Measurements from ENCODE around the gene MREG. TPM values are rescaled to one million over a fixed set of nuclear protein-coding genes. Genes with fewer than 3 reads are reported as not detected.

Gene MREG
- total and polyA plus RNA-seq, 10 of the 15 experiments (the other 5 are each of a cell fraction or from before 2014, with no cell fraction given): 6.9 to 45.0 (median 28.5) TPM

DNA sequence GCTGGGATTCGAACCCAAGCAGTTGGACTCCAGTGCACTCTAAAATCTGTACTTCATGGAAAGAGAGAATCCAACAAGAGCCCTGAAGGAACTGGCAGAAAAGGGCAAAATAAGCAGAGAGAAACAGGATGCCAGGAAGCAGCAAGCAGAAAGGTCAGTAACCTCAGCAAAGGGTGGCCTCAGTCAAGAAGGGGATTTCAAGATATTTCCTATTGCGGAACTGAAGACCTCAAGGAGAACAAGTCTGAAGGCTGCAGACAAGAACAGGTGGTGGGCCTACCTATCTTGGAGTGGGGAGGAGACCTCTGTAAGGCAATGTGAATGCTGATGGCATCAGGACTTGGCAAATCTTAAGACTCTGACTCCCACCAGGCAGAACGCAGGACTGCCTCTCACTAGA, 20.1 kb upstream of the MREG start (continued):
- 0 out of 2 replicates have a peak, but pooled peaks have one; percentile 19 for TF ChIP-seq TCF12 (IDR thresholded peaks at IDR 0.05; ENCODE audit: low read depth, low read length)
- TF ChIP-seq ETV6 (conservative IDR thresholded peaks at IDR 0.05 in 1 of 2, IDR thresholded peaks at IDR 0.05 in 1 of 2; ENCODE audit: borderline replicate concordance in 1 of 2, low read depth in 1 of 2): peak in 1 of 2 experiments; percentile 23; a peak in 1 of 4 replicates
- TF ChIP-seq, protein P1, sequence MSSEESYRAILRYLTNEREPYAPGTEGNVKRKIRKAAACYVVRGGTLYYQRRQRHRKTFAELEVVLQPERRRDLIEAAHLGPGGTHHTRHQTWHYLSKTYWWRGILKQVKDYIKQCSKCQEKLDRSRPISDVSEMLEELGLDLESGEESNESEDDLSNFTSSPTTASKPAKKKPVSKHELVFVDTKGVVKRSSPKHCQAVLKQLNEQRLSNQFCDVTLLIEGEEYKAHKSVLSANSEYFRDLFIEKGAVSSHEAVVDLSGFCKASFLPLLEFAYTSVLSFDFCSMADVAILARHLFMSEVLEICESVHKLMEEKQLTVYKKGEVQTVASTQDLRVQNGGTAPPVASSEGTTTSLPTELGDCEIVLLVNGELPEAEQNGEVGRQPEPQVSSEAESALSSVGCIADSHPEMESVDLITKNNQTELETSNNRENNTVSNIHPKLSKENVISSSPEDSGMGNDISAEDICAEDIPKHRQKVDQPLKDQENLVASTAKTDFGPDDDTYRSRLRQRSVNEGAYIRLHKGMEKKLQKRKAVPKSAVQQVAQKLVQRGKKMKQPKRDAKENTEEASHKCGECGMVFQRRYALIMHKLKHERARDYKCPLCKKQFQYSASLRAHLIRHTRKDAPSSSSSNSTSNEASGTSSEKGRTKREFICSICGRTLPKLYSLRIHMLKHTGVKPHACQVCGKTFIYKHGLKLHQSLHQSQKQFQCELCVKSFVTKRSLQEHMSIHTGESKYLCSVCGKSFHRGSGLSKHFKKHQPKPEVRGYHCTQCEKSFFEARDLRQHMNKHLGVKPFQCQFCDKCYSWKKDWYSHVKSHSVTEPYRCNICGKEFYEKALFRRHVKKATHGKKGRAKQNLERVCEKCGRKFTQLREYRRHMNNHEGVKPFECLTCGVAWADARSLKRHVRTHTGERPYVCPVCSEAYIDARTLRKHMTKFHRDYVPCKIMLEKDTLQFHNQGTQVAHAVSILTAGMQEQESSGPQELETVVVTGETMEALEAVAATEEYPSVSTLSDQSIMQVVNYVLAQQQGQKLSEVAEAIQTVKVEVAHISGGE (CRISPR knock-in tag; IDR thresholded peaks at IDR 0.05): no peak
- no peak for TF ChIP-seq YY1 (IDR thresholded peaks at IDR 0.05; ENCODE audit: low read depth, low read length)
- TF ChIP-seq NR2C2 (IDR thresholded peaks at IDR 0.05; ENCODE audit: borderline replicate concordance, control insufficient read depth, insufficient read length, low read depth): no peak
- TF ChIP-seq, protein P2, sequence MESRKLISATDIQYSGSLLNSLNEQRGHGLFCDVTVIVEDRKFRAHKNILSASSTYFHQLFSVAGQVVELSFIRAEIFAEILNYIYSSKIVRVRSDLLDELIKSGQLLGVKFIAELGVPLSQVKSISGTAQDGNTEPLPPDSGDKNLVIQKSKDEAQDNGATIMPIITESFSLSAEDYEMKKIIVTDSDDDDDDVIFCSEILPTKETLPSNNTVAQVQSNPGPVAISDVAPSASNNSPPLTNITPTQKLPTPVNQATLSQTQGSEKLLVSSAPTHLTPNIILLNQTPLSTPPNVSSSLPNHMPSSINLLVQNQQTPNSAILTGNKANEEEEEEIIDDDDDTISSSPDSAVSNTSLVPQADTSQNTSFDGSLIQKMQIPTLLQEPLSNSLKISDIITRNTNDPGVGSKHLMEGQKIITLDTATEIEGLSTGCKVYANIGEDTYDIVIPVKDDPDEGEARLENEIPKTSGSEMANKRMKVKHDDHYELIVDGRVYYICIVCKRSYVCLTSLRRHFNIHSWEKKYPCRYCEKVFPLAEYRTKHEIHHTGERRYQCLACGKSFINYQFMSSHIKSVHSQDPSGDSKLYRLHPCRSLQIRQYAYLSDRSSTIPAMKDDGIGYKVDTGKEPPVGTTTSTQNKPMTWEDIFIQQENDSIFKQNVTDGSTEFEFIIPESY (IDR thresholded peaks at IDR 0.05): no peak
- TF ChIP-seq SMC3 (IDR thresholded peaks at IDR 0.05; ENCODE audit: borderline replicate concordance, low read length): no peak
- TF ChIP-seq, protein P3, sequence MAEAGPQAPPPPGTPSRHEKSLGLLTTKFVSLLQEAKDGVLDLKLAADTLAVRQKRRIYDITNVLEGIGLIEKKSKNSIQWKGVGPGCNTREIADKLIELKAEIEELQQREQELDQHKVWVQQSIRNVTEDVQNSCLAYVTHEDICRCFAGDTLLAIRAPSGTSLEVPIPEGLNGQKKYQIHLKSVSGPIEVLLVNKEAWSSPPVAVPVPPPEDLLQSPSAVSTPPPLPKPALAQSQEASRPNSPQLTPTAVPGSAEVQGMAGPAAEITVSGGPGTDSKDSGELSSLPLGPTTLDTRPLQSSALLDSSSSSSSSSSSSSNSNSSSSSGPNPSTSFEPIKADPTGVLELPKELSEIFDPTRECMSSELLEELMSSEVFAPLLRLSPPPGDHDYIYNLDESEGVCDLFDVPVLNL (IDR thresholded peaks at IDR 0.05; ENCODE audit: low read depth, low read length): no peak
- peak; percentile 88 for TF ChIP-seq NR2F1 (conservative IDR thresholded peaks at IDR 0.05)
- TF ChIP-seq POU2F2 (IDR thresholded peaks at IDR 0.05; ENCODE audit: borderline replicate concordance, low read depth, low read length): no peak
- no peak for TF ChIP-seq NRF1 (conservative IDR thresholded peaks at IDR 0.05; ENCODE audit: low read depth, low read length)
- TF ChIP-seq MEF2B (IDR thresholded peaks at IDR 0.05; ENCODE audit: partially characterized antibody, poor library complexity, severe bottlenecking): no peak
- TF ChIP-seq HDGF (IDR thresholded peaks at IDR 0.05): no peak
- no peak for TF ChIP-seq SIX5 (IDR thresholded peaks at IDR 0.05; ENCODE audit: low read depth, low read length, severe bottlenecking)
- no peak for TF ChIP-seq EP300 (IDR thresholded peaks at IDR 0.05; ENCODE audit: borderline replicate concordance in 1 of 2, control insufficient read depth in 1 of 2, low read depth in 2 of 2, low read length in 2 of 2)
- TF ChIP-seq RB1 (IDR thresholded peaks at IDR 0.05; ENCODE audit: borderline replicate concordance): no peak
- no peak for TF ChIP-seq NR2C1 (IDR thresholded peaks at IDR 0.05)
- no peak for TF ChIP-seq KAT2A (conservative IDR thresholded peaks at IDR 0.05; ENCODE audit: control insufficient read depth, low read depth, low read length)
- no peak for TF ChIP-seq ZNF274 (IDR thresholded peaks at IDR 0.05; ENCODE audit: insufficient read depth, insufficient read length)
- TF ChIP-seq SPI1 (IDR thresholded peaks at IDR 0.05; ENCODE audit: borderline replicate concordance, insufficient read depth, low read depth, low read length): peak; percentile 83
- TF ChIP-seq RFX5 (IDR thresholded peaks at IDR 0.05; ENCODE audit: low read depth, low read length): no peak
- no peak for TF ChIP-seq JUNB (IDR thresholded peaks at IDR 0.05)
- TF ChIP-seq POLR2AphosphoS5 (IDR thresholded peaks at IDR 0.05; ENCODE audit: low read length): no peak
- TF ChIP-seq MTA3 (IDR thresholded peaks at IDR 0.05; ENCODE audit: borderline replicate concordance, low read length): no peak
- TF ChIP-seq FOXK2 (IDR thresholded peaks at IDR 0.05): no peak
- TF ChIP-seq MYC (IDR thresholded peaks at IDR 0.05; ENCODE audit: insufficient read depth, insufficient read length, insufficient replicate concordance, low read length, severe bottlenecking): no peak
- TF ChIP-seq MTA2 (IDR thresholded peaks at IDR 0.05; ENCODE audit: low read depth): 0 out of 2 replicates have a peak, but pooled peaks have one; percentile 11
